IMR-90 (cell line): ENCODE results near the gene MNDA. TPM values are rescaled to one million over a fixed set of nuclear protein-coding genes. Genes with fewer than 3 reads are reported as not detected.

Experiments
- ATAC-seq: fragments of 200-7000 bp; cut with Tn5 transposase; 2 replicates; pipeline ENCODE4 v1.9.1; 2020; ENCODE audit warnings: low read depth, mild to moderate bottlenecking, moderate library complexity
- BruUV-seq: library from RNA; stranded (reverse); fragments of 400-500 nt; replicated peaks from 2 replicates; lab custom pipeline; 2021; lab: Mats Ljungman, UMichigan
- CTCF ChIA-PET: fragments of 300-600 bp; formaldehyde crosslinking; extraction: SDS; loops from one replicate; lab custom pipeline; 2021; ENCODE audit warnings: antibody characterized with exemption; lab: Yijun Ruan, JAX
- POLR2A ChIA-PET: fragments of 300-600 bp; sonication (Branson Sonifier 250); formaldehyde crosslinking; loops from one replicate; lab custom pipeline; 2022; ENCODE audit warnings: antibody characterized with exemption; ENCODE audit not compliant: unreplicated experiment; lab: Charles Lee
- DNase-seq: peaks from one replicate; pipeline ENCODE4 v3.0.0; 2013
- H2AFZ ChIP-seq: replicated peaks from 2 replicates; pipeline ENCODE3; 2013; ENCODE audit warnings: low read length, mild to moderate bottlenecking; ENCODE audit not compliant: poor library complexity
- H2AK5ac ChIP-seq: 2 replicates; pipeline ENCODE4 v1.6.1; 2013; ENCODE audit warnings: low read depth, low read length, inconsistent platforms
- H2AK9ac ChIP-seq: replicated peaks from 2 replicates; pipeline ENCODE3; 2013; ENCODE audit warnings: mild to moderate bottlenecking, low read depth, low read length, moderate library complexity; ENCODE audit not compliant: poor library complexity
- H2BK120ac ChIP-seq: 2 replicates; pipeline ENCODE4 v1.6.1; 2013; ENCODE audit warnings: low read depth, low read length, inconsistent platforms
- H2BK15ac ChIP-seq: 3 replicates; pipeline ENCODE4 v1.6.1; 2013; ENCODE audit warnings: low read depth, low read length, inconsistent platforms
- H2BK20ac ChIP-seq: 2 replicates; pipeline ENCODE4 v1.6.1; 2013; ENCODE audit warnings: low read depth, mild to moderate bottlenecking, inconsistent platforms, low read length, moderate library complexity
- H2BK5ac ChIP-seq: 2 replicates; pipeline ENCODE4 v1.6.1; 2013; ENCODE audit warnings: mild to moderate bottlenecking, low read depth, low read length, inconsistent platforms; ENCODE audit not compliant: poor library complexity, severe bottlenecking
- H3K14ac ChIP-seq: replicated peaks from 2 replicates; pipeline ENCODE4 v1.6.1; 2013; ENCODE audit warnings: low read depth, low read length, inconsistent platforms
- H3K18ac ChIP-seq: 2 replicates; pipeline ENCODE4 v1.6.1; 2013; ENCODE audit warnings: low read depth, low read length, control low read depth
- H3K23ac ChIP-seq: 2 replicates; pipeline ENCODE4 v1.6.1; 2013; ENCODE audit warnings: low read depth, low read length, inconsistent platforms
- H3K27ac ChIP-seq: 2 replicates; pipeline ENCODE4 v1.5.1; 2013; ENCODE audit warnings: mild to moderate bottlenecking, control low read depth, low read length; ENCODE audit not compliant: insufficient read depth
- H3K27me3 ChIP-seq: 2 replicates; pipeline ENCODE4 v1.6.1; 2013; ENCODE audit warnings: low read length; ENCODE audit not compliant: control insufficient read depth, insufficient read depth
- H3K36me3 ChIP-seq: 2 replicates; pipeline ENCODE4 v1.6.1; 2013; ENCODE audit warnings: low read length, mixed read lengths; ENCODE audit not compliant: control insufficient read depth, insufficient read depth
- H3K4ac ChIP-seq: 2 replicates; pipeline ENCODE4 v1.6.1; 2013; ENCODE audit warnings: low read depth, low read length, inconsistent platforms
- H3K4me1 ChIP-seq: 2 replicates; pipeline ENCODE4 v1.6.1; 2013; ENCODE audit warnings: low read length, mixed read lengths; ENCODE audit not compliant: control insufficient read depth, insufficient read depth
- H3K4me2 ChIP-seq: 2 replicates; pipeline ENCODE4 v1.6.1; 2013; ENCODE audit warnings: low read depth, mild to moderate bottlenecking, control low read depth, low read length, moderate library complexity
- H3K4me3 ChIP-seq: 2 replicates; pipeline ENCODE4 v1.5.1; 2013; ENCODE audit warnings: low read depth, mild to moderate bottlenecking, control low read depth, low read length, moderate library complexity; ENCODE audit not compliant: insufficient read depth
- H3K56ac ChIP-seq: 2 replicates; pipeline ENCODE4 v1.6.1; 2013; ENCODE audit warnings: low read length, inconsistent platforms; ENCODE audit not compliant: insufficient read depth; ENCODE audit errors: extremely low read depth
- H3K79me1 ChIP-seq, 2 experiments: 2 replicates each; pipeline ENCODE4 v1.6.1; 2013; ENCODE audit warnings: low read length in 2 of 2, inconsistent platforms in 1 of 2, low read depth in 1 of 2
- H3K9ac ChIP-seq: 2 replicates; pipeline ENCODE4 v1.6.1; 2013; ENCODE audit warnings: low read depth, low read length, control low read depth
- H3K9me1 ChIP-seq: 2 replicates; pipeline ENCODE4 v1.6.1; 2013; ENCODE audit warnings: low read length, inconsistent platforms; ENCODE audit not compliant: insufficient read depth
- H3K9me3 ChIP-seq: 2 replicates; pipeline ENCODE4 v1.6.1; 2013; ENCODE audit warnings: low read length; ENCODE audit not compliant: control insufficient read depth, insufficient read depth
- H4K20me1 ChIP-seq: 2 replicates; pipeline ENCODE4 v1.6.1; 2013; ENCODE audit warnings: low read length, inconsistent platforms; ENCODE audit not compliant: insufficient read depth
- H4K5ac ChIP-seq: 2 replicates; pipeline ENCODE4 v1.6.1; 2013; ENCODE audit warnings: mild to moderate bottlenecking, low read depth, low read length, control low read depth
- H4K8ac ChIP-seq, 2 experiments: 2 replicates each; pipeline ENCODE4 v1.6.1; 2013; ENCODE audit warnings: low read depth in 2 of 2, low read length in 2 of 2, control low read depth in 1 of 2, inconsistent platforms in 1 of 2
- H4K91ac ChIP-seq: 2 replicates; pipeline ENCODE4 v1.6.1; 2013; ENCODE audit warnings: low read depth, low read length, inconsistent platforms; ENCODE audit not compliant: insufficient read depth
- CTCF ChIP-seq: conservative IDR thresholded peaks from 2 replicates; pipeline ENCODE4 v1.5.1; 2012; ENCODE audit warnings: mild to moderate bottlenecking, low read depth, low read length, improper control_type of control experiment
- FOS ChIP-seq: fragments of 150-350 bp; IDR thresholded peaks from 2 replicates; pipeline ENCODE4 v1.6.1; 2016; ENCODE audit warnings: low read depth, low read length
- MXI1 ChIP-seq: IDR thresholded peaks from 2 replicates; pipeline ENCODE4 v1.6.1; 2012; ENCODE audit warnings: low read depth, mild to moderate bottlenecking, low read length, moderate library complexity, borderline replicate concordance
- NFE2L2 ChIP-seq: fragments of 150-350 bp; IDR thresholded peaks from 2 replicates; pipeline ENCODE4 v1.6.1; 2016; ENCODE audit warnings: low read depth, mild to moderate bottlenecking, low read length
- POLR2A ChIP-seq: IDR thresholded peaks from 2 replicates; pipeline ENCODE4 v1.6.1; 2012; ENCODE audit warnings: mild to moderate bottlenecking, low read depth, low read length
- RAD21 ChIP-seq: IDR thresholded peaks from 2 replicates; pipeline ENCODE4 v1.6.1; 2012; ENCODE audit warnings: low read length, improper control_type of control experiment
- RCOR1 ChIP-seq: IDR thresholded peaks from 2 replicates; pipeline ENCODE4 v1.6.1; 2012; ENCODE audit warnings: mild to moderate bottlenecking, low read length, improper control_type of control experiment; ENCODE audit not compliant: insufficient replicate concordance
- WGBS, 2 experiments: methylation state at CpG; one replicate each; pipeline versions ENCODE4 v1.1.5 to v1.1.7; 2013; ENCODE audit warnings: missing lambda C conversion rate in 2 of 2; ENCODE audit not compliant: insufficient read length in 1 of 2; ENCODE audit errors: extremely low coverage in 2 of 2; 5-methylcytosine and 5-hydroxymethylcytosine counted together
- dilution Hi-C: fragments of 300-500 bp; cut with HindIII; formaldehyde crosslinking; loops from one replicate; pipeline ENCODE4 v1.14.3; 2018; ENCODE audit warnings: low sequenced_read_pairs; ENCODE audit not compliant: unreplicated experiment
- in situ Hi-C: fragments of 300-500 bp; cut with MboI; formaldehyde crosslinking; loops from 3 replicates; pipeline ENCODE4 v1.14.3; 2019; ENCODE audit warnings: low sequenced_read_pairs, inconsistent platforms, mixed read lengths
- intact Hi-C: fragments of 100-400 bp; cut with micrococcal nuclease; formaldehyde crosslinking; loops from 2 replicates; pipeline ENCODE4 v1.10.0; 2022
- polyA plus RNA-seq, 3 experiments: library from polyadenylated mRNA; depleted of rRNA; stranded (reverse); fragments of >200 nt; gene quantifications; 2 replicates each; pipeline ENCODE4 v1.2.3, GENCODE V29; 2012; ENCODE audit warnings: low replicate concordance in 1 of 3
- total RNA-seq: library from RNA; depleted of rRNA; stranded (reverse); fragments of >200 nt; gene quantifications from 2 replicates; pipeline ENCODE4 v1.2.3, GENCODE V29; 2012
- TF ChIP-seq, protein P1 (sequence below): fragments of 150-350 bp; IDR thresholded peaks from 2 replicates; pipeline ENCODE4 v1.6.1; 2016; ENCODE audit warnings: low read depth, mild to moderate bottlenecking, low read length, moderate library complexity, borderline replicate concordance

Gene MNDA
- total and polyA plus RNA-seq, 2 of the 4 experiments (the other 2 are of a cell fraction), result not detected

GRCh38 chr1:158809256-158809655 lies 21.9 kb upstream of the MNDA start:
- no peak overlapping the region for H4K8ac ChIP-seq
- H2AK9ac ChIP-seq, result no peak overlapping the region
- no peaks in the 10 kb centered on the region for H3K27me3 ChIP-seq
- H2BK5ac ChIP-seq, result no peak overlapping the region
- BruUV-seq, result no TSS peak
- no peaks in the 10 kb centered on the region for H3K4me1 ChIP-seq
- DNase-seq (no peak), ATAC-seq (no peak)
- H3K9me1 ChIP-seq, result no peaks in the 10 kb centered on the region; the same call in 1 of the 2 replicates
- H2BK15ac ChIP-seq, result no peak overlapping the region
- in situ Hi-C loops, result no loop called here
- ChIA-PET POLR2A (no interaction called here), CTCF (no interaction called here)
- no peak overlapping the region for H3K4me3 ChIP-seq
- no peak overlapping the region for H2AK5ac ChIP-seq
- no peak overlapping the region for H2BK120ac ChIP-seq
- H3K4ac ChIP-seq, result no peak overlapping the region
- no peak overlapping the region for H4K91ac ChIP-seq
- H3K14ac ChIP-seq, result no peak overlapping the region
- no peaks in the 10 kb centered on the region for H4K20me1 ChIP-seq
- H3K18ac ChIP-seq, result no peak overlapping the region
- H2AFZ ChIP-seq, result no peak overlapping the region
- H3K9me3 ChIP-seq, result no peaks in the 10 kb centered on the region; the same call in 1 of the 2 replicates
- intact Hi-C loops, result no loop called here
- dilution Hi-C loops, result no loop called here
- no peak overlapping the region for H3K56ac ChIP-seq
- no peak overlapping the region for H3K27ac ChIP-seq
- H3K23ac ChIP-seq, result no peak overlapping the region
- H3K79me1 ChIP-seq, result no peaks in the 10 kb centered on the region
- no peak overlapping the region for H3K4me2 ChIP-seq
- H3K36me3 ChIP-seq, result no peaks in the 10 kb centered on the region
- no peak overlapping the region for H2BK20ac ChIP-seq
- no CpG with 5 or more reads among the region's 3 CpGs for WGBS, 2 experiments
- no peak overlapping the region for H4K5ac ChIP-seq
- H3K9ac ChIP-seq, result no peak overlapping the region
- no peak for TF ChIP-seq POLR2A
- TF ChIP-seq FOS, result no peak
- TF ChIP-seq, protein P1, sequence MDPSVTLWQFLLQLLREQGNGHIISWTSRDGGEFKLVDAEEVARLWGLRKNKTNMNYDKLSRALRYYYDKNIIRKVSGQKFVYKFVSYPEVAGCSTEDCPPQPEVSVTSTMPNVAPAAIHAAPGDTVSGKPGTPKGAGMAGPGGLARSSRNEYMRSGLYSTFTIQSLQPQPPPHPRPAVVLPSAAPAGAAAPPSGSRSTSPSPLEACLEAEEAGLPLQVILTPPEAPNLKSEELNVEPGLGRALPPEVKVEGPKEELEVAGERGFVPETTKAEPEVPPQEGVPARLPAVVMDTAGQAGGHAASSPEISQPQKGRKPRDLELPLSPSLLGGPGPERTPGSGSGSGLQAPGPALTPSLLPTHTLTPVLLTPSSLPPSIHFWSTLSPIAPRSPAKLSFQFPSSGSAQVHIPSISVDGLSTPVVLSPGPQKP, result no peak
- no peak for TF ChIP-seq CTCF
- TF ChIP-seq NFE2L2, result no peak
- no peak for TF ChIP-seq RAD21
- TF ChIP-seq MXI1, result no peak
- no peak for TF ChIP-seq RCOR1
